ENCODE results near the gene NAA15.
"Not testable (repeated sequence)": the region's sequence is repeated elsewhere in the genome, so short reads cannot be mapped to it uniquely, and the experiment has no call there.

Gene NAA15

DNA sequence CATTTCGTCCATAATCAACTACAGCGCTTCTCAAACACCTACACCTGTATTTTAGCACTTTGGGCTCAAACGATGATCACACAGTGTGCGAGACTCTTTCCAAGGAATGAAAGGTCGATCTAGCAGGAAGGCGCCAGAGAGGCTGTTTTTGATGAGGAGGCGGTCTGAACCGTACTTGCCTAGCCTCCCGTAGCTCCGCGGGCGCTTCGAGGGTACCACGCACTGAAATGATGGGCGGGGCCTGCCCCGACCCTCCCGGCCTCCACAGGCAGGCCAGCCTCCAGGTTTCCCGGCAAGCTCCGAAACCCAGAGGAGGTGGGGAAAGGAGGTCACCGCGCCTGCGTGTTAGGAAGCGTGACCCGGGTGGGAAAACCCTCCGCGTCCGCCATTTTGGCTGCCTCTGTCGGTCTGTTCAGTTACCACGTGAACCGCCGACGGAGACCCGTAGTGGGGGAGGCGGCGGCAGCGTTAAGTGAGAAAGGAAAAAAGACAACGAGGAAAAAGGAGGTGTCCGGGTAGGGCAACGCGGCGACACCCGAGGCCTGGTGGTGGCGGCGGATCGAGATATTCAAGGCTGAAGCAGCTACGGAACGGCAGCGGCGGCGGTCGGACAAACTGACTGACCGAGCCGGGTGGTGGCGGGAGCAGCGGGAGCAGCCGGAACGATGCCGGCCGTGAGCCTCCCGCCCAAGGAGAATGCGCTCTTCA lies at the start of gene NAA15:
NAA15 (plus strand) TSS at position 393 of the 708 bp plus-strand sequence; CDS start at position 666, 273 bp downstream.
- Histone ChIP-seq H3K4me1 (ENCODE audit: insufficient read depth, low read length, poor library complexity, severe bottlenecking) (peaks cover 51% of the 10 kb centered on the region), H3K4me2 (ENCODE audit: low read depth, low read length, poor library complexity, severe bottlenecking) (peak within 1 kb of the TSS; percentile 90), H3K79me2 (ENCODE audit: insufficient read depth, low read length) (peaks cover 68% of the 10 kb centered on the region), H3K27me3 (ENCODE audit: insufficient read depth, low read length, poor library complexity, severe bottlenecking) (peaks cover 4% of the 10 kb centered on the region), H3K9ac (ENCODE audit: low read depth, low read length, poor library complexity, severe bottlenecking) (peak within 1 kb of the TSS; percentile 92), H3K9me3 (ENCODE audit: insufficient read depth, low read depth, low read length) (peaks cover 6% of the 10 kb centered on the region; the same call in 1 of the 2 replicates), H3K4me3 (ENCODE audit: low read length, poor library complexity, severe bottlenecking) (peak within 1 kb of the TSS; percentile 95), H4K20me1 (ENCODE audit: insufficient read depth, low read length, poor library complexity, severe bottlenecking) (peaks cover 45% of the 10 kb centered on the region), H3F3A (ENCODE audit: low read depth) (peaks cover 6% of the 10 kb centered on the region; the same call in 1 of the 2 replicates), H2AFZ (ENCODE audit: low read length) (peak within 1 kb of the TSS; percentile 94), H3K9me2 (replicated peaks; ENCODE audit: low read depth, low read length) (no peaks in the 10 kb centered on the region), H3K36me3 (ENCODE audit: insufficient read depth, low read length) (peaks cover 8% of the 10 kb centered on the region)
- TF ChIP-seq EZH2phosphoT487 (IDR thresholded peaks at IDR 0.05; ENCODE audit: borderline replicate concordance), result no peak
- TF ChIP-seq, protein P1, sequence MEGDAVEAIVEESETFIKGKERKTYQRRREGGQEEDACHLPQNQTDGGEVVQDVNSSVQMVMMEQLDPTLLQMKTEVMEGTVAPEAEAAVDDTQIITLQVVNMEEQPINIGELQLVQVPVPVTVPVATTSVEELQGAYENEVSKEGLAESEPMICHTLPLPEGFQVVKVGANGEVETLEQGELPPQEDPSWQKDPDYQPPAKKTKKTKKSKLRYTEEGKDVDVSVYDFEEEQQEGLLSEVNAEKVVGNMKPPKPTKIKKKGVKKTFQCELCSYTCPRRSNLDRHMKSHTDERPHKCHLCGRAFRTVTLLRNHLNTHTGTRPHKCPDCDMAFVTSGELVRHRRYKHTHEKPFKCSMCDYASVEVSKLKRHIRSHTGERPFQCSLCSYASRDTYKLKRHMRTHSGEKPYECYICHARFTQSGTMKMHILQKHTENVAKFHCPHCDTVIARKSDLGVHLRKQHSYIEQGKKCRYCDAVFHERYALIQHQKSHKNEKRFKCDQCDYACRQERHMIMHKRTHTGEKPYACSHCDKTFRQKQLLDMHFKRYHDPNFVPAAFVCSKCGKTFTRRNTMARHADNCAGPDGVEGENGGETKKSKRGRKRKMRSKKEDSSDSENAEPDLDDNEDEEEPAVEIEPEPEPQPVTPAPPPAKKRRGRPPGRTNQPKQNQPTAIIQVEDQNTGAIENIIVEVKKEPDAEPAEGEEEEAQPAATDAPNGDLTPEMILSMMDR (conservative IDR thresholded peaks at IDR 0.05; ENCODE audit: low read length), result no peak; the same call in 1 of the 2 replicates

- no peak overlapping the region for H3K4me2 ChIP-seq (ENCODE audit: low read depth, low read length, poor library complexity, severe bottlenecking)
These were observed 48.3 kb upstream of the NAA15 start for GRCh38 chr4:139253046-139253445.

DNA sequence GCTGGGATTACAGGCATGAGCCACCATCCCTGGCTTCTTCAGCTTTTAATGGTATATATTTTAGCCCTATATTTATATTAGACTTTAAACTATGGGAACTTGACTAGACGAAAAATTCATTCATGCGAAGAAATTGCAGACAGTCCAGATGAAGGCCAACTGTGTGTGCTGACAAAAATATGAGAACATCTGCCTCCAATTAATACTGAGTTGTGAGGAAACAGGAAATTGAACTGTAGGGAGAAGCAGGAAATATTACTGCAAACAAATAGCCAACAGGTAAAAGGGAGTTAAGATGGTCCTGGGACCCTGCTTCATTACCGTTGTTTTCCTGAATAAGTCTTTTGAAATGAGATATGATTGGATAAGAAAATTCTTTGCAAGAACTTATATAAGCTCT lies 47.6 kb upstream of the NAA15 start:
- Histone ChIP-seq H3K79me2 (ENCODE audit: insufficient read depth, low read length) (no peaks in the 10 kb centered on the region), H3K9me3 (ENCODE audit: insufficient read depth, low read depth, low read length) (no peaks in the 10 kb centered on the region), H2AFZ (ENCODE audit: low read length) (peak overlapping the region; percentile 37; the same call in 1 of the 2 replicates), H3K27me3 (ENCODE audit: insufficient read depth, low read length, poor library complexity, severe bottlenecking) (no peaks in the 10 kb centered on the region), H3K36me3 (ENCODE audit: insufficient read depth, low read length) (no peaks in the 10 kb centered on the region), H3K9me2 (replicated peaks; ENCODE audit: low read depth, low read length) (no peaks in the 10 kb centered on the region), H3K4me2 (ENCODE audit: low read depth, low read length, poor library complexity, severe bottlenecking) (no peak overlapping the region), H3K4me3 (ENCODE audit: low read length, poor library complexity, severe bottlenecking) (no peak overlapping the region), H3K4me1 (ENCODE audit: insufficient read depth, low read length, poor library complexity, severe bottlenecking) (peaks cover 7% of the 10 kb centered on the region), H3K9ac (ENCODE audit: low read depth, low read length, poor library complexity, severe bottlenecking) (no peak overlapping the region), H3F3A (ENCODE audit: low read depth) (no peaks in the 10 kb centered on the region), H4K20me1 (ENCODE audit: insufficient read depth, low read length, poor library complexity, severe bottlenecking) (no peaks in the 10 kb centered on the region)
- no peak for TF ChIP-seq EZH2phosphoT487 (IDR thresholded peaks at IDR 0.05; ENCODE audit: borderline replicate concordance)
- TF ChIP-seq, protein P1 (conservative IDR thresholded peaks at IDR 0.05; ENCODE audit: low read length), result no peak

More at GRCh38 chr4:139253046-139253445, 48.3 kb upstream of the NAA15 start:
- no peaks in the 10 kb centered on the region for H3F3A ChIP-seq (ENCODE audit: low read depth)
- H3K9me2 ChIP-seq (replicated peaks; ENCODE audit: low read depth, low read length), result no peaks in the 10 kb centered on the region
- no peaks in the 10 kb centered on the region for H4K20me1 ChIP-seq (ENCODE audit: insufficient read depth, low read length, poor library complexity, severe bottlenecking)
- no peak for TF ChIP-seq EZH2phosphoT487 (IDR thresholded peaks at IDR 0.05; ENCODE audit: borderline replicate concordance)
- TF ChIP-seq, protein P1 (conservative IDR thresholded peaks at IDR 0.05; ENCODE audit: low read length), result no peak
- no peaks in the 10 kb centered on the region for H3K9me3 ChIP-seq (ENCODE audit: insufficient read depth, low read depth, low read length)
- H3K4me1 ChIP-seq (ENCODE audit: insufficient read depth, low read length, poor library complexity, severe bottlenecking), result peaks cover 7% of the 10 kb centered on the region
- no peaks in the 10 kb centered on the region for H3K79me2 ChIP-seq (ENCODE audit: insufficient read depth, low read length)
- H3K36me3 ChIP-seq (ENCODE audit: insufficient read depth, low read length), result no peaks in the 10 kb centered on the region
- no peak overlapping the region for H3K9ac ChIP-seq (ENCODE audit: low read depth, low read length, poor library complexity, severe bottlenecking)
- H2AFZ ChIP-seq (ENCODE audit: low read length), result no peak overlapping the region
- H3K27me3 ChIP-seq (ENCODE audit: insufficient read depth, low read length, poor library complexity, severe bottlenecking), result no peaks in the 10 kb centered on the region
- H3K4me3 ChIP-seq (ENCODE audit: low read length, poor library complexity, severe bottlenecking), result no peak overlapping the region

DNA sequence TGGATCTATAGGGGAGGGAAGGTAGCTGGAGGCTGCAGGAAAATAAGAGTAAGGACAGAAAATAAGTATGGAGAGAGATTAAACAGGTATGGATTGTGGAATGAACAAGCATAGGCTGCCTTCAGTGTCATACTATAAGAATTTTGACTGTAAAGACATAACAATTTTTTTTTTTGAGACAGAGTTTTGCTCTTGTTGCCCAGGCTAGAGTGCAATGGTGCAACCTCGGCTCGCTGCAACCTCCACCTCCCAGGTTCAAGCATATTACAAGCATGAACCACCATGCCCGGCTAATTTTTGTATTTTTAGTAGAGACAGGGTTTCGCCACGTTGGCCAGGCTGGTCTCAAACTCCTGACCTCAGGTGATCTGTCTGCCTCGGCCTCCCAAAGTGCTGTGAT lies 45.7 kb upstream of the NAA15 start:
- peak overlapping the region; percentile 65; the same call in 1 of the 2 replicates for H2AFZ ChIP-seq (ENCODE audit: low read length)

More for the DNA sequence above, 45.7 kb upstream of the NAA15 start:
- H3K36me3 ChIP-seq (ENCODE audit: insufficient read depth, low read length); H3K9me3 ChIP-seq (ENCODE audit: insufficient read depth, low read depth, low read length); H3K79me2 ChIP-seq (ENCODE audit: insufficient read depth, low read length); H3K9me2 ChIP-seq (replicated peaks; ENCODE audit: low read depth, low read length); H3F3A ChIP-seq (ENCODE audit: low read depth); H4K20me1 ChIP-seq (ENCODE audit: insufficient read depth, low read length, poor library complexity, severe bottlenecking); H3K4me2 ChIP-seq (ENCODE audit: low read depth, low read length, poor library complexity, severe bottlenecking); H3K9ac ChIP-seq (ENCODE audit: low read depth, low read length, poor library complexity, severe bottlenecking); H3K4me1 ChIP-seq (ENCODE audit: insufficient read depth, low read length, poor library complexity, severe bottlenecking); H3K27me3 ChIP-seq (ENCODE audit: insufficient read depth, low read length, poor library complexity, severe bottlenecking); H3K4me3 ChIP-seq (ENCODE audit: low read length, poor library complexity, severe bottlenecking): not testable (repeated sequence)

Measured in Loucy (cell line).